ENCODE measurements around the gene CNKSR1.

Gene CNKSR1

GRCh38 chr1:26177182-26177684 is at the start of gene CNKSR1:
Gene CNKSR1, plus strand, starts transcription at chr1:26177491. Its CDS starts 57 bp downstream, at chr1:26177548.
- in situ Hi-C loops (cut with MboI; ENCODE audit: low sequenced_read_pairs): no loop called here

- in situ Hi-C loops (cut with MboI; ENCODE audit: low sequenced_read_pairs): no loop called here
Measured at GRCh38 chr1:26129778-26130177, 47.5 kb upstream of the CNKSR1 start.

- in situ Hi-C loops (cut with MboI; ENCODE audit: low sequenced_read_pairs): no loop called here
Measured at GRCh38 chr1:26130695-26131094, 46.6 kb upstream of the CNKSR1 start.

- in situ Hi-C loops (cut with MboI; ENCODE audit: low sequenced_read_pairs): no loop called here
Measured at GRCh38 chr1:26132128-26132833, 45.0 kb upstream of the CNKSR1 start.

GRCh38 chr1:26132834-26133167 is 44.5 kb upstream of the CNKSR1 start:
- in situ Hi-C loops (cut with MboI; ENCODE audit: low sequenced_read_pairs): no loop called here

- in situ Hi-C loops (cut with MboI; ENCODE audit: low sequenced_read_pairs): no loop called here
Measured at GRCh38 chr1:26134466-26134865, 42.8 kb upstream of the CNKSR1 start.

- in situ Hi-C loops (cut with MboI; ENCODE audit: low sequenced_read_pairs): no loop called here
Measured at GRCh38 chr1:26138974-26139558, 38.2 kb upstream of the CNKSR1 start.

GRCh38 chr1:26142159-26142558 is 35.1 kb upstream of the CNKSR1 start:
- in situ Hi-C loops (cut with MboI; ENCODE audit: low sequenced_read_pairs): no loop called here

- in situ Hi-C loops (cut with MboI; ENCODE audit: low sequenced_read_pairs): no loop called here
Measured at GRCh38 chr1:26145041-26145959, 32.0 kb upstream of the CNKSR1 start.

GRCh38 chr1:26145960-26146294 is 31.4 kb upstream of the CNKSR1 start:
- in situ Hi-C loops (cut with MboI; ENCODE audit: low sequenced_read_pairs): no loop called here

- in situ Hi-C loops (cut with MboI; ENCODE audit: low sequenced_read_pairs): no loop called here
Measured at GRCh38 chr1:26148887-26149286, 28.4 kb upstream of the CNKSR1 start.

- in situ Hi-C loops (cut with MboI; ENCODE audit: low sequenced_read_pairs): loop anchor here (10.0 kb wide), 1 partner anchor 49 kb away; no protein-coding TSS in a partner anchor
Measured at GRCh38 chr1:26153966-26154532, 23.2 kb upstream of the CNKSR1 start.

GRCh38 chr1:26154750-26155149 is 22.5 kb upstream of the CNKSR1 start:
- in situ Hi-C loops (cut with MboI; ENCODE audit: low sequenced_read_pairs): loop anchor here (10.0 kb wide), 1 partner anchor 50 kb away; no protein-coding TSS in a partner anchor

- in situ Hi-C loops (cut with MboI; ENCODE audit: low sequenced_read_pairs): loop anchor here (10.0 kb wide), 1 partner anchor 51 kb away; no protein-coding TSS in a partner anchor
Measured at GRCh38 chr1:26155370-26156284, 21.7 kb upstream of the CNKSR1 start.

- in situ Hi-C loops (cut with MboI; ENCODE audit: low sequenced_read_pairs): loop anchor here (10.0 kb wide), 1 partner anchor 52 kb away; no protein-coding TSS in a partner anchor
Measured at GRCh38 chr1:26156285-26157038, 20.8 kb upstream of the CNKSR1 start.

GRCh38 chr1:26158271-26158907 is 18.9 kb upstream of the CNKSR1 start:
- in situ Hi-C loops (cut with MboI; ENCODE audit: low sequenced_read_pairs): loop anchor here (10.0 kb wide), 1 partner anchor 54 kb away; no protein-coding TSS in a partner anchor

GRCh38 chr1:26158908-26159742 is 18.2 kb upstream of the CNKSR1 start, which contains the start of gene FAM110D:
Gene FAM110D, plus strand, starts transcription at chr1:26159079. Its CDS starts 2,213 bp downstream, at chr1:26161292.
- in situ Hi-C loops (cut with MboI; ENCODE audit: low sequenced_read_pairs): loop anchor here (10.0 kb wide), 1 partner anchor 54 kb away; no protein-coding TSS in a partner anchor

- in situ Hi-C loops (cut with MboI; ENCODE audit: low sequenced_read_pairs): loop anchor here (10.0 kb wide), 1 partner anchor 55 kb away; no protein-coding TSS in a partner anchor
Measured at GRCh38 chr1:26159743-26160039, 17.6 kb upstream of the CNKSR1 start.

Data from HL-60/S4 treated with phorbol 12-myristate 13-acetate at 8.2 ng/mL for 4 days and 3 days (cell line).